ENCODE data around the gene REPIN1. TPM values are rescaled to one million over a fixed set of nuclear protein-coding genes. Genes with fewer than 3 reads are reported as not detected.

The REPIN1 gene
- polyA plus RNA-seq, 1 experiment: 28.4 TPM

- no peaks in the 10 kb centered on the region for H3K27me3 ChIP-seq (ENCODE audit: control insufficient read depth, insufficient read depth, low read length)
- H3K27ac ChIP-seq (ENCODE audit: low read depth, low read length): no peak overlapping the region
- DNase-seq (ENCODE audit: low read depth, low spot score): no peak
- TF ChIP-seq CTCF (IDR thresholded peaks at IDR 0.05; ENCODE audit: low read depth, low read length): no peak
- ChIA-PET CTCF (interaction anchor here (2.0 kb wide), 1 partner anchor 17 kb away, joined by 4 read pairs; no protein-coding TSS in a partner anchor), POLR2A (no interaction called here)
- H3K4me3 ChIP-seq (ENCODE audit: low read depth, low read length): no peak overlapping the region
- no peaks in the 10 kb centered on the region for H3K9me3 ChIP-seq (ENCODE audit: control insufficient read depth, insufficient read depth, low read length)
Measured at GRCh38 chr7:150373049-150373801, 4.6 kb downstream of the REPIN1 start.

- no peak overlapping the region for H3K27ac ChIP-seq (ENCODE audit: low read depth, low read length)
- no peak for DNase-seq (ENCODE audit: low read depth, low spot score)
- ChIA-PET CTCF (interaction anchor here (2.0 kb wide), 1 partner anchor 18 kb away, joined by 4 read pairs; no protein-coding TSS in a partner anchor), POLR2A (no interaction called here)
- no peaks in the 10 kb centered on the region for H3K9me3 ChIP-seq (ENCODE audit: control insufficient read depth, insufficient read depth, low read length)
- H3K4me3 ChIP-seq (ENCODE audit: low read depth, low read length): no peak overlapping the region
- TF ChIP-seq CTCF (IDR thresholded peaks at IDR 0.05; ENCODE audit: low read depth, low read length): no peak
- no peaks in the 10 kb centered on the region for H3K27me3 ChIP-seq (ENCODE audit: control insufficient read depth, insufficient read depth, low read length)
Measured at GRCh38 chr7:150374026-150374425, 5.4 kb downstream of the REPIN1 start.

- ChIA-PET CTCF (interaction anchor here (2.0 kb wide), 1 partner anchor 18 kb away, joined by 4 read pairs; no protein-coding TSS in a partner anchor), POLR2A (no interaction called here)
- TF ChIP-seq CTCF (IDR thresholded peaks at IDR 0.05; ENCODE audit: low read depth, low read length): no peak
- Histone ChIP-seq H3K4me3 (ENCODE audit: low read depth, low read length) (no peak overlapping the region), H3K27ac (ENCODE audit: low read depth, low read length) (no peak overlapping the region), H3K9me3 (ENCODE audit: control insufficient read depth, insufficient read depth, low read length) (no peaks in the 10 kb centered on the region), H3K27me3 (ENCODE audit: control insufficient read depth, insufficient read depth, low read length) (no peaks in the 10 kb centered on the region)
- no peak for DNase-seq (ENCODE audit: low read depth, low spot score)
Measured at GRCh38 chr7:150374472-150374871, 5.8 kb downstream of the REPIN1 start.

- no peaks in the 10 kb centered on the region for H3K27me3 ChIP-seq (ENCODE audit: control insufficient read depth, insufficient read depth, low read length)
- ChIA-PET POLR2A (no interaction called here), CTCF (no interaction called here)
- H3K9me3 ChIP-seq (ENCODE audit: control insufficient read depth, insufficient read depth, low read length): no peaks in the 10 kb centered on the region
- DNase-seq (ENCODE audit: low read depth, low spot score): no peak
- TF ChIP-seq CTCF (IDR thresholded peaks at IDR 0.05; ENCODE audit: low read depth, low read length): no peak
- H3K27ac ChIP-seq (ENCODE audit: low read depth, low read length): no peak overlapping the region
- no peak overlapping the region for H3K4me3 ChIP-seq (ENCODE audit: low read depth, low read length)
Measured at GRCh38 chr7:150375662-150376521, 7.3 kb downstream of the REPIN1 start.

- Histone ChIP-seq H3K9me3 (ENCODE audit: control insufficient read depth, insufficient read depth, low read length) (no peaks in the 10 kb centered on the region), H3K4me3 (ENCODE audit: low read depth, low read length) (no peak overlapping the region), H3K27ac (ENCODE audit: low read depth, low read length) (no peak overlapping the region), H3K27me3 (ENCODE audit: control insufficient read depth, insufficient read depth, low read length) (no peaks in the 10 kb centered on the region)
- ChIA-PET POLR2A (no interaction called here), CTCF (interaction anchor here (2.2 kb wide), 1 partner anchor 20 kb away, joined by 9 read pairs; no protein-coding TSS in a partner anchor)
- no peak for TF ChIP-seq CTCF (IDR thresholded peaks at IDR 0.05; ENCODE audit: low read depth, low read length)
- DNase-seq (ENCODE audit: low read depth, low spot score): no peak
Measured at GRCh38 chr7:150376560-150376959, 7.9 kb downstream of the REPIN1 start.
